Measurements from ENCODE around the gene ARHGAP15. TPM values are rescaled to one million over a fixed set of nuclear protein-coding genes. Genes with fewer than 3 reads are reported as not detected.

ARHGAP15 gene
- total RNA-seq, 3 donors from 2014 or later = 5.3 to 8.2 (median 5.8) TPM

GRCh38 chr2:143420313-143420712 is 291.1 kb downstream of the ARHGAP15 start:
- no peak for TF ChIP-seq CTCF (IDR thresholded peaks at IDR 0.05)
- intact Hi-C loops (cut with DNase I, micrococcal nuclease) = no loop called here
- Histone ChIP-seq H3K36me3 (ENCODE audit: low read depth) (no peaks in the 10 kb centered on the region), H3K4me1 (ENCODE audit: low read depth) (no peaks in the 10 kb centered on the region), H3K4me3 (no peak overlapping the region), H3K9me3 (no peaks in the 10 kb centered on the region)
- DNase-seq = no peak
- no peak for ATAC-seq

- DNase-seq (no peak), ATAC-seq (peak; percentile 14)
- H3K4me1 ChIP-seq (ENCODE audit: low read depth) = no peaks in the 10 kb centered on the region
- TF ChIP-seq CTCF (IDR thresholded peaks at IDR 0.05) = no peak
- no peaks in the 10 kb centered on the region for H3K9me3 ChIP-seq
- H3K36me3 ChIP-seq (ENCODE audit: low read depth) = no peaks in the 10 kb centered on the region
- H3K4me3 ChIP-seq = no peak overlapping the region
- intact Hi-C loops (cut with DNase I, micrococcal nuclease) = no loop called here
Measured at GRCh38 chr2:143422681-143423080, 293.5 kb downstream of the ARHGAP15 start.

GRCh38 chr2:143425896-143426295 is 296.7 kb downstream of the ARHGAP15 start:
- Histone ChIP-seq H3K4me1 (ENCODE audit: low read depth) (no peaks in the 10 kb centered on the region), H3K9me3 (no peaks in the 10 kb centered on the region), H3K4me3 (no peak overlapping the region), H3K36me3 (ENCODE audit: low read depth) (no peaks in the 10 kb centered on the region)
- no peak for TF ChIP-seq CTCF (IDR thresholded peaks at IDR 0.05)
- ATAC-seq (no peak), DNase-seq (no peak)
- intact Hi-C loops (cut with DNase I, micrococcal nuclease) = no loop called here

- no peak for TF ChIP-seq CTCF (IDR thresholded peaks at IDR 0.05)
- Histone ChIP-seq H3K36me3 (ENCODE audit: low read depth) (no peaks in the 10 kb centered on the region), H3K9me3 (no peaks in the 10 kb centered on the region), H3K4me3 (no peak overlapping the region), H3K4me1 (ENCODE audit: low read depth) (no peaks in the 10 kb centered on the region)
- ATAC-seq = no peak
- intact Hi-C loops (cut with DNase I, micrococcal nuclease) = no loop called here
- no peak for DNase-seq
Measured at GRCh38 chr2:143426296-143426695, 297.1 kb downstream of the ARHGAP15 start.

GRCh38 chr2:143428700-143429099 is 299.5 kb downstream of the ARHGAP15 start:
- Histone ChIP-seq H3K9me3 (no peaks in the 10 kb centered on the region), H3K4me3 (no peak overlapping the region), H3K36me3 (ENCODE audit: low read depth) (no peaks in the 10 kb centered on the region), H3K4me1 (ENCODE audit: low read depth) (no peaks in the 10 kb centered on the region)
- TF ChIP-seq CTCF (IDR thresholded peaks at IDR 0.05) = no peak
- DNase-seq (no peak), ATAC-seq (no peak)
- intact Hi-C loops (cut with DNase I, micrococcal nuclease) = no loop called here
